Duodenal mucosa (tissue), 2 donors: ENCODE data around the gene OR2F2.

Source experiments
- H3K27ac ChIP-seq: one replicate; pipeline ENCODE4 v1.7.0; 2013; ENCODE audit warnings: low read depth, low read length
- H3K27me3 ChIP-seq, 2 donors: one replicate each; pipeline ENCODE4 v1.7.0; 2013; ENCODE audit warnings: low read length in 2 of 2, control low read depth in 1 of 2; ENCODE audit not compliant: insufficient read depth in 2 of 2, control insufficient read depth in 1 of 2
- H3K36me3 ChIP-seq, 2 donors: one replicate each; pipeline ENCODE4 v1.7.0; 2013; ENCODE audit warnings: low read length in 2 of 2, control low read depth in 1 of 2; ENCODE audit not compliant: insufficient read depth in 2 of 2, control insufficient read depth in 1 of 2
- H3K4me1 ChIP-seq, 2 donors: one replicate each; pipeline ENCODE4 v1.7.0; 2013; ENCODE audit warnings: low read length in 2 of 2, control low read depth in 1 of 2; ENCODE audit not compliant: insufficient read depth in 2 of 2, control insufficient read depth in 1 of 2
- H3K4me3 ChIP-seq, 2 donors: one replicate each; pipeline ENCODE4 v1.7.0; 2013; ENCODE audit warnings: low read length in 2 of 2, low read depth in 1 of 2
- H3K9ac ChIP-seq, 2 donors: one replicate each; pipeline ENCODE4 v1.7.0; 2013; ENCODE audit warnings: low read length in 2 of 2, low read depth in 1 of 2
- H3K9me3 ChIP-seq, 2 donors: one replicate each; pipeline ENCODE4 v1.7.0; 2013; ENCODE audit warnings: low read length in 2 of 2, control low read depth in 1 of 2; ENCODE audit not compliant: control insufficient read depth in 1 of 2

OR2F2 gene

DNA sequence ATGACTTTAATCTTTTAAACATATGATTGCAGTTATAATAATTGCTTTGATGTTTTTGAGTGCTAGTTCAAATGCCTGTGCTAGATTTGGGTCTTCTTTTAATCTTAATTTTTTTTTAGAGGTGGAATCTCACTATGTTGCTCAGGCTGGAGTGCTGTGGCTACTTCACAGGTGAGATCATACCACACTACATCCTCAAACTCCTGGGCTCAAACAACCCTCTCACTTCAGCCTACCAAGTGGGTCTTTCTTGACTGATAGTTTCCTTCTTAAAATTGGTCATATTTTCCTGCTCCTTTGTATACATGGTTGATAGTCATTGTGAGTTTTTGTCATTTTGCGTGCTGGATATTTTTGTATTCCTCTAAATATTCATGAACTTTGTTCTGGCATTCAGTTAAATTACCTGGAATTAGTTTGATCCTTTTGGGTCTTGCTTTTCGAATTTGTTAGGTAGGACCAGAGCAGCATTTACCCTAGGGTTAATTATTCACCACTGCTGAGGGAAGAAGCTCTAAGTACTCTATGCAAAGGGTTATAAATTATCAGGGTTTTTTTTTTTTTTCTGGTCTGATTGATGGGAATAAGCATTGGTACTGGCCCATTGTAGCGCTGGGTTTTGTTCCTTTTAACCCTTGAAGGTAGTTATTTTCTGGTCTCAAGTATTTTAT, 21.0 kb upstream of the OR2F2 start:
- no peaks in the 10 kb centered on the region for H3K36me3 ChIP-seq
- no peak overlapping the region for H3K9ac ChIP-seq
- no peaks in the 10 kb centered on the region for H3K9me3 ChIP-seq
- no peak overlapping the region for H3K27ac ChIP-seq
- H3K27me3 ChIP-seq, result no peaks in the 10 kb centered on the region
- no peak overlapping the region for H3K4me3 ChIP-seq
- H3K4me1 ChIP-seq, result no peaks in the 10 kb centered on the region

DNA sequence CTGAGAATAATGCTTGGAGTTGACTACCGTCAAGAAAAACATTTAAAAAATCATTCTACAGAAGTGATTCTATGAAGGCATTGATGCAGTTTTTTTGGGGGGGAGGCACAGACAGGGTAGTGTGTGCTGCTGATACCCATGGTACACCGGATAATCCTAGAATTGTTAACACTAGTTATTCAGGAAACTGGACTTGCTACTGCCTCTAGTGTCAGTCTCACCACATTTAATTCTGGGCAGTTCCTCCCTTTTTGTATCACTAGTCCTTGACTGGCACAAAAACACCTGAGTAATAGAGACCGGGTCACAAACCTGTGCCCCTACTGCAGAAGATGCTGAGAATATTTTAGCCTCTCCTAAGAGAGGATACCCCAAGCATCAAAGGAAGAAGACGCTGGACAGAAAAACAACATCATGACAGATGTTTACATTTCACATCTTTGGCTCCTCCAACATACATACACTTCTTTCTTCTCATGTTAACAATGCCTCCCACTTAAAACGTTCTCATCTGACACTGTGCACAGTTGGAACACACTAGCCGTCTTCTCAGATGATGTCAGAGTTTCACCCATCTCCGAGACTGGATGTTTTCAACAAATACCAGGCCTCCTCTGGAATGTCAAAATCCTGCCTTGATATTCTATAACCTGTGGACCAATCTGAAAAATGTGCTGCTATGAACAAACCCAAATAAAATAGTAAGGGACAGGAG, 19.9 kb upstream of the OR2F2 start:
- no peaks in the 10 kb centered on the region for H3K27me3 ChIP-seq
- H3K4me1 ChIP-seq, result no peaks in the 10 kb centered on the region

GRCh38 chr7:143924851-143925250, 10.2 kb upstream of the OR2F2 start:
- H3K4me1 ChIP-seq, result no peaks in the 10 kb centered on the region
- H3K9me3 ChIP-seq, result no peaks in the 10 kb centered on the region
- H3K36me3 ChIP-seq, result no peaks in the 10 kb centered on the region
- no peak overlapping the region for H3K27ac ChIP-seq
- no peak overlapping the region for H3K9ac ChIP-seq
- H3K27me3 ChIP-seq, result no peaks in the 10 kb centered on the region
- H3K4me3 ChIP-seq, result no peak overlapping the region

More for the DNA sequence above, 19.9 kb upstream of the OR2F2 start:
- Histone ChIP-seq H3K9me3 (no peaks in the 10 kb centered on the region), H3K36me3 (no peaks in the 10 kb centered on the region), H3K9ac (no peak overlapping the region), H3K27ac (no peak overlapping the region), H3K4me3 (no peak overlapping the region)

GRCh38 chr7:143929224-143929920, 5.7 kb upstream of the OR2F2 start:
- Histone ChIP-seq H3K9ac (no peak overlapping the region), H3K9me3 (no peaks in the 10 kb centered on the region), H3K4me1 (no peaks in the 10 kb centered on the region), H3K36me3 (no peaks in the 10 kb centered on the region), H3K27me3 (no peaks in the 10 kb centered on the region), H3K27ac (no peak overlapping the region), H3K4me3 (no peak overlapping the region)

- Histone ChIP-seq H3K9me3 (no peaks in the 10 kb centered on the region), H3K4me1 (no peaks in the 10 kb centered on the region), H3K4me3 (no peak overlapping the region), H3K36me3 (no peaks in the 10 kb centered on the region), H3K9ac (no peak overlapping the region), H3K27ac (no peak overlapping the region), H3K27me3 (no peaks in the 10 kb centered on the region)
Measured at GRCh38 chr7:143931739-143932138, 3.3 kb upstream of the OR2F2 start.

- H3K9ac ChIP-seq, result no peak overlapping the region
- H3K4me3 ChIP-seq, result no peak overlapping the region
- H3K4me1 ChIP-seq, result no peaks in the 10 kb centered on the region
- H3K36me3 ChIP-seq, result no peaks in the 10 kb centered on the region
- H3K27me3 ChIP-seq, result no peaks in the 10 kb centered on the region
- no peak overlapping the region for H3K27ac ChIP-seq
- H3K9me3 ChIP-seq, result no peaks in the 10 kb centered on the region
Measured at GRCh38 chr7:143936087-143937009, 1.3 kb downstream of the OR2F2 start.

- Histone ChIP-seq H3K4me3 (no peak overlapping the region), H3K27ac (no peak overlapping the region), H3K36me3 (no peaks in the 10 kb centered on the region), H3K4me1 (no peaks in the 10 kb centered on the region), H3K9ac (no peak overlapping the region), H3K9me3 (no peaks in the 10 kb centered on the region), H3K27me3 (no peaks in the 10 kb centered on the region)
Measured at GRCh38 chr7:143938379-143939243, 3.6 kb downstream of the OR2F2 start.

DNA sequence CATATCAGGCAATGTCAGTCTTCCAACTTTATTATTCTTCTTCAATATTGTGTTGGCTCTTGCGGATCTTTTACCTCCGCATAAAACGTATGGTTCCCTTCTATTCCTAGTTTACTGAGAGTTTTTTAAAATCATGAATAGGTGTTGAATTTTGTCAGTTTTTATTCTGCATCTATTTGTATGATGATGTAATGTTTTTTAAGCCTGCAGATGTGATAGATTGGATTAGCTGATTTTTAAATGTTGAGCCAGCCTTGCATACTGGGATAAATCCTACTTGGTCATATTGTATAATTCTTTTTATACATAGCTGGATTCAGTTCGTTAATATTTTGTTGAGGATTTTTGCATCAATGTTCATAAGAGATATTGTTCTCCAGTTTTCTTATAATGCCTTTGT, 10.4 kb downstream of the OR2F2 start:
- no peaks in the 10 kb centered on the region for H3K4me1 ChIP-seq

DNA sequence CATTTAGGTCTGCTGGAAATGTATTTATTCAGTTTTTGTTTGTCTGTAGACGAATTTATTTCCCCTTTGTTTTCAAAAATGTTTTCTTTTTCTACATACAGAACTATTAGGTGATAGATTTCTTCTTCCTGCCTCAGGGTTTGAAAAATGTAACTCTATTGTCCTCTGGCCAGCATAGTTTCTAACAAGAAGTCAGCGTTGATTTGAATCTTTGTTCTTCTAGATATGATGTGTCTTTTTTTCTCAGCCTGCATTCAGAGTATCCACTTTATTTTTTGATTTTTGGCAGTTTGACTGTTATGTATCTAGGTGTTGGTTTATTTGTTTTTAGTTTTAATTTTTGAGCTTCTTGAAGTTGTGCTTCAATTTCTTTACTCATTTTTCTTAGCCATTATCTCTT, 12.1 kb downstream of the OR2F2 start:
- Histone ChIP-seq H3K4me1 (no peaks in the 10 kb centered on the region), H3K27ac (no peak overlapping the region), H3K9me3 (no peaks in the 10 kb centered on the region), H3K27me3 (no peaks in the 10 kb centered on the region), H3K4me3 (no peak overlapping the region), H3K36me3 (no peaks in the 10 kb centered on the region), H3K9ac (no peak overlapping the region)

More for the DNA sequence above, 10.4 kb downstream of the OR2F2 start:
- H3K4me3 ChIP-seq, result no peak overlapping the region
- no peaks in the 10 kb centered on the region for H3K27me3 ChIP-seq
- H3K9me3 ChIP-seq, result no peaks in the 10 kb centered on the region
- H3K9ac ChIP-seq, result no peak overlapping the region
- no peak overlapping the region for H3K27ac ChIP-seq
- no peaks in the 10 kb centered on the region for H3K36me3 ChIP-seq
